GM19351 (cell line): ENCODE data around the gene THEMIS.
A peak's percentile ranks its signal among the peaks of the same experiment; 100 is the strongest.
"Not testable (repeated sequence)": the region's sequence is repeated elsewhere in the genome, so short reads cannot be mapped to it uniquely, and the experiment has no call there.

Source experiments
- ATAC-seq: cut with Tn5 transposase; IDR thresholded peaks from one replicate; pipeline ENCODE4 v1.9.1; 2021; ENCODE audit warnings: mild to moderate bottlenecking, moderate library complexity; ENCODE audit not compliant: unreplicated experiment

Gene THEMIS

GRCh38 chr6:127918506-127919427, 17.9 kb upstream of the THEMIS start:
- peak; percentile 61 for ATAC-seq

DNA sequence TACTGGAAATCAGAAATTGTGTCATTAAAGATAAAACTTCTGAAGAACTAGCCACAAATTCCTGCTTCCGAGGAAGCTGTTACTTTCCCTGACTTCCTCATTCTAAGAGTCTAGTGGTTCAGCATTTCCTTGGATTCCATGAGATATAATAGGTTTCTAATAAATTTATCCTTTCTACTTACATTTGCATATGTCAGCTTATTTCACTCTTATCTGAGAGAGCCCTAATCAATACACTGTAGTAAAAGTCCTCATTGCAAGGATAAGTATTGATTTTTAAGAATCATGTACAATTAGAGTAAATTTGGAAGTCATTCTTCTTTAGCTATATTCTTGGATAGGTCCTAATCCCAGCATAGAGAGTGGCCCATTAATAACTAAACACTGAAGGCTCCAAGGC, 16.9 kb upstream of the THEMIS start:
- ATAC-seq, result no peak

GRCh38 chr6:127914240-127914639, 13.4 kb upstream of the THEMIS start:
- no peak for ATAC-seq

GRCh38 chr6:127912914-127913313, 12.1 kb upstream of the THEMIS start:
- no peak for ATAC-seq

- peak; percentile 65 for ATAC-seq
Observed at GRCh38 chr6:127907960-127908640, 7.2 kb upstream of the THEMIS start.

DNA sequence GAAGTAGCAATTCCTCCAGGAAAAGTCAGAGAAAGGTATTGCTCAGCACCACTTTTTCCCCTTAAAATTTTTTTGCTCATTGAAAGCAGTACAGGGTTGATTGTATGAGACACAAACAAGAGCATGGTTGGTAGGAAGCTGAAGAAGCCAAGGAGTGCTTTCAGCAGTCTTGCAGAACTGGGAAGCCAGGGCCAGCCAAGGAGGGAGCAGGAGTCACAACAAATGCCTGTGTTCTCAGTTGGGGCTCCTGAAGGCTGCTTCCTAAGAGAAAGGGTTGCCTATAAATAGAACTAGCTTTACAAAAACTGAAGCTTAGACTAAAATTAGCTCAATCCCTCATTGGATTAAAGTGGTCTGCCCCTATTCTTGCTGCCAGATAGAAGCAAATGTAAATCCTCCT, 3.3 kb upstream of the THEMIS start:
- no peak for ATAC-seq

DNA sequence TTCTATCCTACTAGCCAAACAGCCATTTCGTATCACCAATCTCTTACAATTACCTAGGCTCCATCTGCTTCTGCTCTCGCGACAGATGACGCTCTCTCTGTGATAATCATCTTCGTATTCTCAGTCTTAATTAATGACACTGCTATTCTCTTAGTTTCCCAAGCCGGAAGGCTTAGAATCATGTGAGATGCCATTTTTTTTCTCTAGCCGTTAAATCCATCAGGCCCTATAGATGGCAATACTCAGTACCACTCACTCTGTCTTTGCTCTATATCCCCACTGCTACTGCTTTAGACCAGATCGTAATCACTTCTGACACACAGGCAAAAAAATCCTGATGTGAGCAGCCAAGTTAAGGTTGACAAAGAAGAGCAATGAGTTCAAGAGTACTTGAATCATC, 2.1 kb upstream of the THEMIS start:
- no peak for ATAC-seq

DNA sequence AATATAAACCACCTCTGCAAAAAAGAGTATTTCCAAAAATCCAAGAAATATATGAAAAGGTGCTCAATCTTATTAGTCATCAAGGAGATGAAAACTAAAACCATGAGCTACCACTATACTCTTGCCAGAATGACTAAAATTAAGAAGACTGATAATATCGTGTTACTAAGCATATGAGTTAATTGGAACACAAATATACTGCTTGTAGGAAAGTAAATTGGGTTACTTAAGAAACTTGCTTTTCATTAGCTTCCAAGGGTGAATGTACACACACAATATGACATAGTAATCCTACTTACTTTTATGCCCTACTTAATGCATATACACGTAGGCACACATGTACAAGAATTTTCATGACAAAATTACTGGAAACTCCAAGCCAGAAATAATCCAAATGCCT, 3.4 kb downstream of the THEMIS start:
- ATAC-seq, result no peak

GRCh38 chr6:127894051-127894450, 6.8 kb downstream of the THEMIS start:
- ATAC-seq, result no peak

GRCh38 chr6:127893541-127893940, 7.3 kb downstream of the THEMIS start:
- ATAC-seq, result no peak

DNA sequence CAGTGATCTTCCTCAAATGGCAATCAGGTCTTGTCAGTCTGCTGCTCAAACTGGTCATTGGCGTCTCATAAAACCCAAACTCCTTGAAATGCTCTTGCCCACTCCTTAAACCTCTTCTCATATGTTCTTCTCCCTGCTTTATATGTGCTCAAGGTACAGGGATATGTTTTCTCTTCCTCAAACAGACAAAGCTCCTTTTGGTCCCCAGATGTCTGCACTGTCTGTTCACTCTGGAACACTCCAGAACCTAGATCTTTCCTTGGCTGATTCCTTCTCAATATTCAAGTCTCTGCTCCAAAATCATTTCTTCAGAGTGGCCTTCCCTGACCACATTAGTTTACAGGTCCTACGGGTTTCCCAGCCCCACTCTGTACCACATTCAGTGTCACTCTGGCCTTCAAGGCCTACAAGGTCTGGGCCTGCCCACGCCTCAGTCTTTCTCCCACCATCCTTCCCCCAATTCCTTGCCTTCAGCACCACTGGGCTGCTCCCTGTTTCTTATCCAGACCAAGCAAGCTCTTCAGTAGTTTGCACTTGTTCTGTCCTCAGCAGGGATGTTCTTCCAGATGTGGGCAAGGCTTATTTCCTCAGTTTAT, 9.0 kb downstream of the THEMIS start:
- no peak for ATAC-seq

GRCh38 chr6:127886603-127887002, 14.3 kb downstream of the THEMIS start:
- ATAC-seq, result no peak

- no peak for ATAC-seq
Observed at GRCh38 chr6:127884134-127884533, 16.7 kb downstream of the THEMIS start.

- not testable (repeated sequence) for ATAC-seq
Observed at GRCh38 chr6:127881949-127882348, 18.9 kb downstream of the THEMIS start.

DNA sequence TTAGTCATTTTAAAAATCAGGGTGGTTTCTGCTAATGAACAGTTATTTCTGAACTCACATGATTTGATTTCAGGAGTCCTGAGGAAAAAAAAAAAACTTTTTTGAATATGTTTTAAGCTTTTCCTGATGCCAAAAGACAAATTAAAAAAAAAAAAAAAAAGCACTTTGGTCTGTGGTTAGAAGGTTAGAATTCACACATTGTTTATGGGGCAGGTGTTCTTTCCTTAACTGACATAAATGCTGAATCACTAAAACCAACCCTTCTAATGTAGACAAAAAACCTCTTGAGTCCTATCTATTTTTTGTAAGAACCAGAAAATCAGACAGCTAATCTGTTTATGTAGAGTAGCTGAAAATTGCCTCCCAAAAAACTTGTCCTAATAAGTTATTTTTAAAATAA, 20.4 kb downstream of the THEMIS start:
- ATAC-seq, result no peak

GRCh38 chr6:127879685-127880084, 21.2 kb downstream of the THEMIS start:
- no peak for ATAC-seq

DNA sequence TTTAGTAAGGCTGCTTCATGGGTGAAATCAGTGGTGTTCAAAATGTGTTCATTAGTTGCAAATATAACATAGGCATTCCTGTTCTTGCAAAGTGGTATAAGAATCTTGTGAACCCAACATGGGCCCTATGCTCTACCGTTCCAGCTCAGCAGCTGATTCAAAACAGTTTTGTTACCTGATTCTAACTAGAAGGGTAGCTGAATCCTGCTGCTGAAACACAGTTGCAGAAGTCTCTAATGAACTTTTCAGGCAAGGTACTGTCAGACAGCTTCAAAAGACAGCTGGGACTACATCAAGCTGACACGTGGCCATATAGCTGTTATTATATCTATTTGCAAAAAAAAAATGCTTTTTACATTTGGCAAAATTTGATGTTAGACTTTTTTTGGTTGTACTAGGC, 22.7 kb downstream of the THEMIS start:
- ATAC-seq, result no peak

DNA sequence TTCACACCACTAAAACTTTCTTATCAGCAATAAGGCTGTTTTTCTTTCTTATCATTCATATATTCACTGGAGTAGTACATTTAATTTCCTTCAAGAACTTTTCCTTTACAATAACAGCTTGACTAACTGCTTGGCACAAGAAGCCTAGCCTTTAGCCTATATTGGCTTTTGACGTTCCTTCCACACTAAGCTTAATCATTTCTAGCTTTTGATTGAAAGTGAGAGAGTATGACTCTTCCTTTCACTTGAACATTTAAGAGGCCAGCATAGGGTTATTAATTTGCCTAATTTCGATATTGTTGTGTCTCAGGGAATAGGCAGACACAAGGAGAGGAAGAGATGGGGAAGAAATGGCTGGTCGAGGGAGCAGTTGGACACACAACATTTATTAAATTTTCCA, 23.6 kb downstream of the THEMIS start:
- peak; percentile 40 for ATAC-seq

DNA sequence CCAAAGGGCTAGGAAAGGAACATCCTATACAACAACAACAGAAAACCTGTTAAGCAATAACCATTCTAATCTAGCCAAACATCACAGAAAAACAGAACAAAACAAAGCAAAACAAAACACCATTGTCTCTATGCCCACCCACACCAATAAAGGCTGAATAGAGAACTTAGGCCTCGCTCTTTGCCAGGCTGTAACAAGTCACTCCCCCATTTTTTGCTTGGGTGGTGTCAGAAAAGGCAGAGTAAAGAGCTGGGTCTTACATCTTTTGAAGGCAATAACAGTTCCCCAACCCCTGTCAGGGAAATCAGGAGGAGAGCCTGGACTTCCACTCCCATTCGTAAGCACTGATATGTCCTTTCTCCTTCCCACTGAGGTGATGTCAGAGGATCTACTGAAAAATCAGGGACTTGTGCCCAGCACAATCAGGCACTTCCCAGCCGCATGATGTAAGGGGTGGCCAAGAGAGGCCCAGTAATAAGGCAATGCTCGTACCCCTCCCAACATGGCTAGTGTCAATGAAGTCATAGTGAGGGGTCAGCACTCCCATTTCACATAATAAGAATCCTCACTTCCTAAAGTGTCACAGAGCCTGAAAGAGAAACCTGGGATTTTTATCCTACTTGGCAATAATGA, 31.0 kb downstream of the THEMIS start:
- no peak for ATAC-seq

DNA sequence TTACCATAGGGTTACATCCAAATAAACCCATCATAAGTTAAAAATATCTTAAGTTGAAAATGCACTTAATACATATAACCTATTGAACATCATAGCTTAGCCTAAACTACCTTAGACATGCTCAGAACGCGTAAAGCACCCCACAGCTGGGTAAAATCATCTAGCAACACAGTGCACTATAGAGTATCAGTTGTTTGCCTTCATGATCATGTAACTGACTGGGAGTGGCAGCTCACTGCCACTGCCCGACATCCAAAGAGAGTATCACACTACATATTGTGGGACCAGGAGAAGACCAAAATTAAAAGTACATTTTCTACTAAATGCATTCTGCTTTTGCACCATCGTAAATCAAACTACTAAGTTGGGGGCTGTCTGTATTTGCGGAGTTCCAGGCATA, 31.7 kb downstream of the THEMIS start:
- no peak for ATAC-seq

- no peak for ATAC-seq
Observed at GRCh38 chr6:127868338-127868737, 32.5 kb downstream of the THEMIS start.
